Pancreas (tissue), 10 donors: ENCODE measurements around the gene C22orf31. TPM values are rescaled to one million over a fixed set of nuclear protein-coding genes. Genes with fewer than 3 reads are reported as not detected.
"Not testable (repeated sequence)": the region's sequence is repeated elsewhere in the genome, so short reads cannot be mapped to it uniquely, and the experiment has no call there.

Experiments
- ATAC-seq, 4 donors: fragments of 200-7000 bp; cut with Tn5 transposase; one replicate each; pipeline versions ENCODE4 v1.8.0 to v1.9.1; 2020; ENCODE audit warnings: mild to moderate bottlenecking in 4 of 4, moderate library complexity in 4 of 4
- DNase-seq, 6 donors: peaks; one replicate each; pipeline ENCODE4 v3.0.0-alpha.2; 2020
- FAIRE-seq: peaks from 2 replicates; lab custom pipeline; 2012; peaks lifted over from hg19 to GRCh38; lab: Jason Lieb, UNC
- H3K27ac ChIP-seq, 4 donors: fragments of 200-600 bp; sonication (generic); 1 replicate in 3 of 4; 2 replicates in 1 of 4; pipeline versions ENCODE4 v1.5.0 to v1.8.0; 2020
- H3K27me3 ChIP-seq, 4 donors: fragments of 200-600 bp; one replicate each; pipeline ENCODE4 v1.8.0; 2021
- H3K36me3 ChIP-seq, 3 donors: fragments of 200-600 bp; sonication (generic) in 1 of 3; one replicate each; pipeline versions ENCODE4 v1.5.0 to v1.8.0; 2020 to 2021
- H3K4me1 ChIP-seq, 3 donors: fragments of 200-600 bp; one replicate each; pipeline ENCODE4 v1.8.0; 2021
- H3K4me3 ChIP-seq, 4 donors: fragments of 200-600 bp; sonication (generic) in 2 of 4; one replicate each; pipeline versions ENCODE4 v1.5.0 to v1.8.0; 2020 to 2021
- H3K9me3 ChIP-seq, 4 donors: fragments of 200-600 bp; one replicate each; pipeline ENCODE4 v1.8.0; 2021
- WGBS, 2 donors: extraction: QIAGEN DNeasy Blood & Tissue Kit; methylation state at CpG; one replicate each; pipeline ENCODE4 v1.1.7; 2013; 5-methylcytosine and 5-hydroxymethylcytosine counted together
- intact Hi-C, 3 donors: fragments of 100-400 bp; cut with DNase I; formaldehyde crosslinking; loops; one replicate each; pipeline versions ENCODE4 v1.11.1 to v1.14.2; 2022
- polyA plus RNA-seq, 2 donors: library from polyadenylated mRNA; stranded (reverse); fragments of 200-250 nt; gene quantifications; one replicate each; pipeline ENCODE4 v1.2.3, GENCODE V29; 2013
- total RNA-seq, 6 donors: library from RNA; stranded (reverse); fragmentation: NEBNext Ultra II Directional in 4 of 6; extraction: Animal tissue kit (Norgen Biotek cat#: 25700) in 4 of 6; gene quantifications; one replicate each; pipeline versions ENCODE4 v1.2.1 to v1.2.4, GENCODE V29; 2021 to 2023
- TF ChIP-seq, protein P1 (sequence below), 4 donors: fragments of 200-600 bp; sonication (generic) in 3 of 4; IDR thresholded peaks; one replicate each; pipeline versions ENCODE4 v1.5.0 to v1.8.0; 2021; ENCODE audit warnings: antibody characterized with exemption in 4 of 4
- donor health status: healthy with polysubstance abuse.
- donor health status: DM: no; HTN: no; CAD: no; lungs with moderate emphysema.
- donor health status: DM: no; HTN: no; CAD: no.
- donor health status: control.
- donor health status: control.
- donor health status: Bipolar disorder and iron deficiency.
- donor health status: DM: yes; HTN: yes; CAD: no.
- donor health status: DM: no; HTN: no; CAD: no.
- donor health status: DM: no; HTN: no; CAD: no.
- donor health status: DM: yes; HTN: yes; CAD: no.

C22orf31 gene
- total and polyA plus RNA-seq, 8 donors: 0.16 TPM; not detected in 7

- TF ChIP-seq, protein P1, sequence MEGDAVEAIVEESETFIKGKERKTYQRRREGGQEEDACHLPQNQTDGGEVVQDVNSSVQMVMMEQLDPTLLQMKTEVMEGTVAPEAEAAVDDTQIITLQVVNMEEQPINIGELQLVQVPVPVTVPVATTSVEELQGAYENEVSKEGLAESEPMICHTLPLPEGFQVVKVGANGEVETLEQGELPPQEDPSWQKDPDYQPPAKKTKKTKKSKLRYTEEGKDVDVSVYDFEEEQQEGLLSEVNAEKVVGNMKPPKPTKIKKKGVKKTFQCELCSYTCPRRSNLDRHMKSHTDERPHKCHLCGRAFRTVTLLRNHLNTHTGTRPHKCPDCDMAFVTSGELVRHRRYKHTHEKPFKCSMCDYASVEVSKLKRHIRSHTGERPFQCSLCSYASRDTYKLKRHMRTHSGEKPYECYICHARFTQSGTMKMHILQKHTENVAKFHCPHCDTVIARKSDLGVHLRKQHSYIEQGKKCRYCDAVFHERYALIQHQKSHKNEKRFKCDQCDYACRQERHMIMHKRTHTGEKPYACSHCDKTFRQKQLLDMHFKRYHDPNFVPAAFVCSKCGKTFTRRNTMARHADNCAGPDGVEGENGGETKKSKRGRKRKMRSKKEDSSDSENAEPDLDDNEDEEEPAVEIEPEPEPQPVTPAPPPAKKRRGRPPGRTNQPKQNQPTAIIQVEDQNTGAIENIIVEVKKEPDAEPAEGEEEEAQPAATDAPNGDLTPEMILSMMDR (IDR thresholded peaks at IDR 0.05): no peak
- Histone ChIP-seq H3K27ac (peak overlapping the region in 2 of 4 donors; percentile 57 to 73), H3K4me1 (peaks cover 0 to 16% (median 0%) of the 10 kb centered on the region in 3 donors), H3K4me3 (no peak overlapping the region), H3K27me3 (no peaks in the 10 kb centered on the region), H3K9me3 (no peaks in the 10 kb centered on the region), H3K36me3 (peaks cover 4 to 27% (median 6%) of the 10 kb centered on the region in 3 donors)
- DNase-seq: no peak
- peak in 1 of 4 donors; percentile 13 for ATAC-seq
- intact Hi-C loops: loop anchor here in 1 of 3 donors (5.0 kb wide), 1 partner anchor 187 kb away; no protein-coding TSS in a partner anchor
- no peak for FAIRE-seq
- WGBS, 2 donors: 86 to 94% methylated on average over 7 of the region's 7 CpGs
Observed at GRCh38 chr22:29043906-29044575, 17.6 kb downstream of the C22orf31 start.

GRCh38 chr22:29041408-29041807, 20.2 kb downstream of the C22orf31 start:
- Histone ChIP-seq H3K36me3 (peaks cover 0 to 11% (median 0%) of the 10 kb centered on the region in 3 donors), H3K27ac (peak overlapping the region in 2 of 4 donors; percentile 14 to 15), H3K4me3 (no peak overlapping the region), H3K9me3 (no peaks in the 10 kb centered on the region), H3K27me3 (no peaks in the 10 kb centered on the region), H3K4me1 (peaks cover 0 to 16% (median 0%) of the 10 kb centered on the region in 3 donors)
- TF ChIP-seq, protein P1 (IDR thresholded peaks at IDR 0.05): no peak
- intact Hi-C loops: loop anchor here in 1 of 3 donors (5.0 kb wide), 1 partner anchor 184 kb away; no protein-coding TSS in a partner anchor
- ATAC-seq (peak; percentile 17 to 68 (median 49)), DNase-seq (no peak), FAIRE-seq (no peak)
- WGBS, 2 donors: 32 to 38% methylated on average over 2 of the region's 2 CpGs

GRCh38 chr22:29040385-29041275, 21.0 kb downstream of the C22orf31 start:
- WGBS, 2 donors: 35 to 39% methylated on average over 9 of the region's 9 CpGs
- TF ChIP-seq, protein P1 (IDR thresholded peaks at IDR 0.05): peak; percentile 91 to 96 (median 94)
- intact Hi-C loops: loop anchor here in 1 of 3 donors (5.0 kb wide), 1 partner anchor 183 kb away; no protein-coding TSS in a partner anchor

GRCh38 chr22:29039684-29040083, 21.9 kb downstream of the C22orf31 start:
- FAIRE-seq, H3K4me3 ChIP-seq, H3K36me3 ChIP-seq, DNase-seq, H3K27ac ChIP-seq, H3K27me3 ChIP-seq, H3K9me3 ChIP-seq, ATAC-seq: not testable (repeated sequence)
- WGBS, 2 donors: 91 to 100% methylated on average over 4 of the region's 4 CpGs
- intact Hi-C loops: loop anchor here in 2 of 3 donors (5.0 kb wide), 2 partner anchors 172 to 182 kb away; no protein-coding TSS in a partner anchor
- H3K4me1 ChIP-seq: peaks cover 0 to 16% (median 0%) of the 10 kb centered on the region in 3 donors

More at GRCh38 chr22:29040385-29041275, 21.0 kb downstream of the C22orf31 start:
- DNase-seq: peak in 4 of 6 donors; percentile 55 to 76 (median 62)
- Histone ChIP-seq H3K27ac (peak overlapping the region in 2 of 4 donors; percentile 14 to 15), H3K36me3 (peaks cover 0 to 11% (median 0%) of the 10 kb centered on the region in 3 donors), H3K9me3 (no peaks in the 10 kb centered on the region), H3K4me1 (peaks cover 0 to 16% (median 0%) of the 10 kb centered on the region in 3 donors), H3K4me3 (no peak overlapping the region), H3K27me3 (no peaks in the 10 kb centered on the region)
- no peak for FAIRE-seq
- ATAC-seq: peak; percentile 83 to 91 (median 90)

- intact Hi-C loops: loop anchor here in 1 of 3 donors (5.0 kb wide), 1 partner anchor 172 kb away; no protein-coding TSS in a partner anchor
- ATAC-seq (no peak), DNase-seq (no peak), FAIRE-seq (no peak)
- 70 to 82% methylated on average over 9 of the region's 9 CpGs for WGBS, 2 donors
- peaks cover 0 to 16% (median 0%) of the 10 kb centered on the region in 3 donors for H3K4me1 ChIP-seq
- TF ChIP-seq, protein P1 (IDR thresholded peaks at IDR 0.05): no peak
- H3K9me3 ChIP-seq: no peaks in the 10 kb centered on the region
- peaks cover 0 to 5% (median 0%) of the 10 kb centered on the region in 3 donors for H3K36me3 ChIP-seq
- no peaks in the 10 kb centered on the region for H3K27me3 ChIP-seq
- no peak overlapping the region for H3K27ac ChIP-seq
- no peak overlapping the region for H3K4me3 ChIP-seq
Observed at GRCh38 chr22:29039148-29039547, 22.5 kb downstream of the C22orf31 start.
